ENCODE results near the gene UTF1. TPM values are rescaled to one million over a fixed set of nuclear protein-coding genes. Genes with fewer than 3 reads are reported as not detected.

The UTF1 gene
- total and polyA plus RNA-seq, 4 donors = 0.06 to 0.52 TPM; not detected in 2

DNA sequence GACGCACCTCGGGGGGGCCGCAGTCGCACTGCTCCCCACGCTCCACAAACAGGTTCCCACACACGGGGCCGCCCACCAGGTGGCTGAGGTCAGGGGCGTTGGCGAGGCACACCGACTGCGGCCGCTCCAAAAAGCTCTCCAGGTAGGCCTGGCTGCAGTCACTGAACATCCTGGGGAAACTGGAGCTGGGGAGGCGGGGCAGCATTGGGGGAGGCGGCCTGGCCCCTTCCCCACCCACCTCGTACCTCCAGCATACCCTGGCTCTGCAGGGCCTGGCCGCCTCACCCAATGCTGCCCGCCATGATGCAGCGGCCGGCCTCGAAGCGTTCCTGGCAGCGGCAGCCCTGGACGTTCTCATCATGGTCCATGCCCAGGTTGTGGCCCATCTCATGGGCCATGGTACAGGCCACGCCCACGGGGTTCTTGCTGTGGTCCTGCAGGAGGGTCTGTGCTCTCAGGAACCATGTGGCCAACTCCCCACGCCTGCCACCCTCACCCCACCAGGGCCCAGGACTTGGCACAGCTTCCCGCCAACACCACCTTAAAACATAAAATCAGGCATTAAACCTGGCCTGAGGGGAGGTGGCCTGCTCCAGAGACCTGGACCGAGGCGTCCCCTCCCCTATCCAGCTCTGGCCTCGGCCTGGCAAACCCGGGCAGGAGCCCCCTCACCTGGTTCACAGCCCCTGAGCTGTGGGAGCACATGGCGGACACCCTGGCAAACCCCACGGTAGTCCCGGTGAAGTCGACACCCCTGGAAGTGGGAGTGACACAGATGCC is 41.7 kb downstream of the UTF1 start:
- no peaks in the 10 kb centered on the region for H3K27me3 ChIP-seq (ENCODE audit: control insufficient read depth in 3 of 3, insufficient read depth in 3 of 3, low read length in 2 of 3)
- 88 to 90% methylated on average over 35 of the region's 35 CpGs for WGBS, 2 donors
- H3K9ac ChIP-seq (ENCODE audit: insufficient read depth in 1 of 2, low read length in 2 of 2) = no peak overlapping the region
- no peaks in the 10 kb centered on the region for H3K9me3 ChIP-seq (ENCODE audit: control insufficient read depth in 4 of 4, insufficient read depth in 3 of 4, low read length in 3 of 4)
- TF ChIP-seq, protein P1, sequence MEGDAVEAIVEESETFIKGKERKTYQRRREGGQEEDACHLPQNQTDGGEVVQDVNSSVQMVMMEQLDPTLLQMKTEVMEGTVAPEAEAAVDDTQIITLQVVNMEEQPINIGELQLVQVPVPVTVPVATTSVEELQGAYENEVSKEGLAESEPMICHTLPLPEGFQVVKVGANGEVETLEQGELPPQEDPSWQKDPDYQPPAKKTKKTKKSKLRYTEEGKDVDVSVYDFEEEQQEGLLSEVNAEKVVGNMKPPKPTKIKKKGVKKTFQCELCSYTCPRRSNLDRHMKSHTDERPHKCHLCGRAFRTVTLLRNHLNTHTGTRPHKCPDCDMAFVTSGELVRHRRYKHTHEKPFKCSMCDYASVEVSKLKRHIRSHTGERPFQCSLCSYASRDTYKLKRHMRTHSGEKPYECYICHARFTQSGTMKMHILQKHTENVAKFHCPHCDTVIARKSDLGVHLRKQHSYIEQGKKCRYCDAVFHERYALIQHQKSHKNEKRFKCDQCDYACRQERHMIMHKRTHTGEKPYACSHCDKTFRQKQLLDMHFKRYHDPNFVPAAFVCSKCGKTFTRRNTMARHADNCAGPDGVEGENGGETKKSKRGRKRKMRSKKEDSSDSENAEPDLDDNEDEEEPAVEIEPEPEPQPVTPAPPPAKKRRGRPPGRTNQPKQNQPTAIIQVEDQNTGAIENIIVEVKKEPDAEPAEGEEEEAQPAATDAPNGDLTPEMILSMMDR (IDR thresholded peaks at IDR 0.05; ENCODE audit: control extremely low read depth, extremely low read depth) = no peak
- peaks cover 0 to 9% (median 0%) of the 10 kb centered on the region in 5 donors for H3K4me1 ChIP-seq (ENCODE audit: control insufficient read depth in 5 of 5, insufficient read depth in 5 of 5, low read length in 5 of 5)
- H3K27ac ChIP-seq (ENCODE audit: low read depth in 1 of 2, low read length in 1 of 2) = no peak overlapping the region
- peaks cover 0 to 27% (median 0%) of the 10 kb centered on the region in 4 donors for H3K36me3 ChIP-seq (ENCODE audit: control insufficient read depth in 4 of 4, insufficient read depth in 4 of 4, low read length in 4 of 4)
- no peak for ATAC-seq (ENCODE audit: insufficient read depth, low FRiP score)
- no peak for DNase-seq
- H3K4me3 ChIP-seq = no peak overlapping the region

DNA sequence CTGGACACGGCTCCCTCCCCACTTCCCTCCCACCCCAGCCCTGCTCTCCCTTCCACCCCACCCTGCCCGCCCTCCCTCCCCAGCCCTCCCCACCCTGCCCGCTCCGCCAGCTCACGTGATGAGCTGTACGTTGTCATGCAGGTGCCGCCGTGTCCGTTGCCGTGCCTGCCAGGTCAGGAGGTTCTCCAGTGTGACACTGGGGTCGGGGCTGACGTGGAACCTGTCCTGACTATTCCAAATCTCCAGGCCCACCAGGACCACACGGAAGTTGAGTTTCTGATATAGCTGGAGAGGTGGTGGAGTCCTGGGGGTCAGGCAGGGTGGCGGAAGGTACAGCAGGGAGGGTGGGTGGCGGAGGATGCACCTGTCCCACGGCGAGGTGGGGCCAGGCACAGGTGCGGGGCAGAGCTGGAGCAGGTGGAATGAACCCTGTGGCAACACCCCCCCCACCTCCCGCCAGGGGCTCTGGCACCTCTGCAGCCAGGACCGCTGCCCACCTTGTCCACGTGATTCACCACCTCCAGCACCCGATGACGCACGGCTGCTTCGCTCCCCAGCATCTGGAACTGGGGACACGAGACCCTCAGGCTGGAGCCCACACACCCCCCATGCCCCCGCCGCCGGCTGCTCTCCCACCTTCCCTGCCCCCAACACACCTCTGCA is 42.4 kb downstream of the UTF1 start:
- H3K27me3 ChIP-seq (ENCODE audit: control insufficient read depth in 3 of 3, insufficient read depth in 3 of 3, low read length in 2 of 3) = no peaks in the 10 kb centered on the region
- no peak for ATAC-seq (ENCODE audit: insufficient read depth, low FRiP score)
- H3K36me3 ChIP-seq (ENCODE audit: control insufficient read depth in 4 of 4, insufficient read depth in 4 of 4, low read length in 4 of 4) = peaks cover 0 to 27% (median 0%) of the 10 kb centered on the region in 4 donors
- DNase-seq = no peak
- TF ChIP-seq, protein P1 (IDR thresholded peaks at IDR 0.05; ENCODE audit: control extremely low read depth, extremely low read depth) = no peak
- H3K4me1 ChIP-seq (ENCODE audit: control insufficient read depth in 5 of 5, insufficient read depth in 5 of 5, low read length in 5 of 5) = peaks cover 0 to 11% (median 6%) of the 10 kb centered on the region in 5 donors
- no peak overlapping the region for H3K4me3 ChIP-seq
- no peak overlapping the region for H3K27ac ChIP-seq (ENCODE audit: low read depth in 1 of 2, low read length in 1 of 2)
- no peaks in the 10 kb centered on the region for H3K9me3 ChIP-seq (ENCODE audit: control insufficient read depth in 4 of 4, insufficient read depth in 3 of 4, low read length in 3 of 4)
- no peak overlapping the region for H3K9ac ChIP-seq (ENCODE audit: insufficient read depth in 1 of 2, low read length in 2 of 2)
- 87 to 88% methylated on average over 24 to 29 of the region's 29 CpGs for WGBS, 2 donors

DNA sequence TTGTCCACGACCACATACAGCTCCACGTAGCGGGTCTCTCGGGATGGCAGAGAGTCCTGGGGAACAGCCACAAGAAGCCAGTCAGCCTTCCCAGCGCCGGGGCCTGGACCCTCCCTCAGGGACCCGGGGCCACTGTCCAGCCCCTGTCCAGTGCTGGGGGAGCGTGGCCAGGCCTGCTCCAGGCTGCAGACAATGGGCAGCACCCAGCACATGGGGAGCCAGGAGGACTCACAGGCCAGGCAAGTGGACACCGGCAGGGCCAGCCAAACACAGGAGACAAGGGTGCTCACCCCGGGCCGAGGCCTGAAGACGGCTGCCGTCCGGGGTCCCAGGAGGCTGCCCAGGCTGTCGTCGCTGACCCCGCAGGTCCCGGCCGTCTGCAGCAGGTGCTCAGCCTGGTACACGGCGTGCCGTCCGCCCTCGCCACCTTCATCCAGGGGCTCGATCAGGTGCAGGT is 43.0 kb downstream of the UTF1 start:
- Histone ChIP-seq H3K27me3 (ENCODE audit: control insufficient read depth in 3 of 3, insufficient read depth in 3 of 3, low read length in 2 of 3) (no peaks in the 10 kb centered on the region), H3K9ac (ENCODE audit: insufficient read depth in 1 of 2, low read length in 2 of 2) (no peak overlapping the region), H3K9me3 (ENCODE audit: control insufficient read depth in 4 of 4, insufficient read depth in 3 of 4, low read length in 3 of 4) (no peaks in the 10 kb centered on the region), H3K4me1 (ENCODE audit: control insufficient read depth in 5 of 5, insufficient read depth in 5 of 5, low read length in 5 of 5) (peaks cover 0 to 11% (median 6%) of the 10 kb centered on the region in 5 donors), H3K27ac (ENCODE audit: low read depth in 1 of 2, low read length in 1 of 2) (no peak overlapping the region), H3K36me3 (ENCODE audit: control insufficient read depth in 4 of 4, insufficient read depth in 4 of 4, low read length in 4 of 4) (peaks cover 0 to 27% (median 0%) of the 10 kb centered on the region in 4 donors), H3K4me3 (no peak overlapping the region)
- TF ChIP-seq, protein P1 (IDR thresholded peaks at IDR 0.05; ENCODE audit: control extremely low read depth, extremely low read depth) = no peak
- ATAC-seq (ENCODE audit: insufficient read depth, low FRiP score) (no peak), DNase-seq (no peak)
- WGBS, 2 donors = 93 to 97% methylated on average over 25 of the region's 25 CpGs
